Sigmoid colon (tissue), 7 donors: ENCODE measurements around the gene ANXA5. TPM values are rescaled to one million over a fixed set of nuclear protein-coding genes. Genes with fewer than 3 reads are reported as not detected.

Source experiments
- DNase-seq: peaks from one replicate; pipeline ENCODE4 v3.0.0-alpha.2; 2019
- H3K27ac ChIP-seq, 4 donors: fragments of 200-600 bp; sonication (generic); one replicate each; pipeline ENCODE4 v1.5.1; 2016 to 2019; ENCODE audit warnings: mild to moderate bottlenecking in 1 of 4
- H3K27me3 ChIP-seq, 3 donors: fragments of 200-600 bp; sonication (generic); one replicate each; pipeline ENCODE4 v1.5.1; 2019; ENCODE audit warnings: mild to moderate bottlenecking in 1 of 3
- H3K36me3 ChIP-seq, 4 donors: fragments of 200-600 bp; sonication (generic); one replicate each; pipeline ENCODE4 v1.5.1; 2016 to 2019
- H3K4me1 ChIP-seq, 4 donors: fragments of 200-600 bp; sonication (generic); one replicate each; pipeline ENCODE4 v1.5.1; 2017 to 2019
- H3K4me3 ChIP-seq, 4 donors: fragments of 200-600 bp; sonication (generic); one replicate each; pipeline ENCODE4 v1.5.1; 2017 to 2019; ENCODE audit warnings: mild to moderate bottlenecking in 2 of 4, moderate library complexity in 1 of 4
- H3K9me3 ChIP-seq, 4 donors: fragments of 200-600 bp in 3 of 4; sonication (generic) in 3 of 4; one replicate each; pipeline versions ENCODE4 v1.5.1 to v1.6.1; 2013 to 2019
- CTCF ChIP-seq, 4 experiments: fragments of 450-650 bp in 3 of 4; fragments of 200-600 bp in 1 of 4; IDR thresholded peaks; one replicate each; pipeline ENCODE4 v1.5.1; 2016 to 2019; ENCODE audit warnings: antibody characterized with exemption in 4 of 4, mild to moderate bottlenecking in 3 of 4, moderate library complexity in 2 of 4
- EP300 ChIP-seq, 4 donors: sonication (generic); formaldehyde crosslinking; IDR thresholded peaks; one replicate each; pipeline ENCODE4 v1.6.1; 2017; ENCODE audit warnings: antibody characterized with exemption in 4 of 4
- POLR2A ChIP-seq, 2 donors: fragments of 450-650 bp; IDR thresholded peaks; one replicate each; pipeline ENCODE4 v1.6.1; 2016; ENCODE audit warnings: antibody characterized with exemption in 2 of 2, mild to moderate bottlenecking in 2 of 2, moderate library complexity in 2 of 2
- POLR2AphosphoS5 ChIP-seq, 4 donors: sonication (generic); formaldehyde crosslinking; IDR thresholded peaks; one replicate each; pipeline ENCODE4 v1.6.1; 2017; ENCODE audit warnings: antibody characterized with exemption in 4 of 4
- WGBS, 2 donors: extraction: QIAGEN DNeasy Blood & Tissue Kit; methylation state at CpG; one replicate each; pipeline ENCODE4 v1.1.7; 2013; 5-methylcytosine and 5-hydroxymethylcytosine counted together
- intact Hi-C: fragments of 100-400 bp; cut with DNase I; formaldehyde crosslinking; loops from one replicate; pipeline ENCODE4 v1.15.1; 2023
- polyA plus RNA-seq, 3 donors: library from polyadenylated mRNA; stranded (reverse); fragments of 200-250 nt; gene quantifications; one replicate each; pipeline ENCODE4 v1.2.3, GENCODE V29; 2013
- total RNA-seq, 4 donors: library from RNA; depleted of rRNA; stranded (reverse); fragments of >200 nt; gene quantifications; one replicate each; pipeline ENCODE4 v1.1.0, GENCODE V29; 2016
- donor health status: healthy with polysubstance abuse.
- donor health status: Bipolar disorder and iron deficiency.
- donor health status: healthy.

Gene ANXA5
- total and polyA plus RNA-seq, 7 donors: 113 to 224 (median 152) TPM

GRCh38 chr4:121680571-121680970 lies 16.2 kb downstream of the ANXA5 start:
- DNase-seq: no peak
- Histone ChIP-seq H3K36me3 (peaks cover 18 to 96% (median 40%) of the 10 kb centered on the region in 4 donors), H3K9me3 (no peaks in the 10 kb centered on the region), H3K4me1 (peaks cover 0 to 4% (median 0%) of the 10 kb centered on the region in 4 donors), H3K4me3 (no peak overlapping the region), H3K27me3 (no peaks in the 10 kb centered on the region), H3K27ac (no peak overlapping the region)
- no peak for TF ChIP-seq POLR2A (IDR thresholded peaks at IDR 0.05)
- no peak for TF ChIP-seq CTCF (IDR thresholded peaks at IDR 0.05)
- no peak for TF ChIP-seq POLR2AphosphoS5 (IDR thresholded peaks at IDR 0.05)
- no peak for TF ChIP-seq EP300 (IDR thresholded peaks at IDR 0.05)
- WGBS, 2 donors: 91 to 92% methylated on average over 3 of the region's 3 CpGs
- intact Hi-C loops: no loop called here

GRCh38 chr4:121679951-121680350 lies 16.8 kb downstream of the ANXA5 start:
- TF ChIP-seq POLR2AphosphoS5 (IDR thresholded peaks at IDR 0.05) (no peak), POLR2A (IDR thresholded peaks at IDR 0.05) (no peak), EP300 (IDR thresholded peaks at IDR 0.05) (no peak), CTCF (IDR thresholded peaks at IDR 0.05) (no peak)
- Histone ChIP-seq H3K4me3 (no peak overlapping the region), H3K36me3 (peaks cover 18 to 97% (median 39%) of the 10 kb centered on the region in 4 donors), H3K9me3 (no peaks in the 10 kb centered on the region), H3K4me1 (peaks cover 0 to 4% (median 0%) of the 10 kb centered on the region in 4 donors), H3K27me3 (no peaks in the 10 kb centered on the region), H3K27ac (no peak overlapping the region)
- no peak for DNase-seq
- intact Hi-C loops: no loop called here
- 86 to 89% methylated on average over 4 of the region's 4 CpGs for WGBS, 2 donors

GRCh38 chr4:121679267-121679666 lies 17.5 kb downstream of the ANXA5 start:
- Histone ChIP-seq H3K4me1 (no peaks in the 10 kb centered on the region), H3K36me3 (peaks cover 18 to 99% (median 35%) of the 10 kb centered on the region in 4 donors), H3K27ac (no peak overlapping the region), H3K9me3 (no peaks in the 10 kb centered on the region), H3K27me3 (no peaks in the 10 kb centered on the region), H3K4me3 (no peak overlapping the region)
- intact Hi-C loops: no loop called here
- no peak for DNase-seq
- 88 to 89% methylated on average over 3 of the region's 3 CpGs for WGBS, 2 donors
- TF ChIP-seq EP300 (IDR thresholded peaks at IDR 0.05) (no peak), POLR2AphosphoS5 (IDR thresholded peaks at IDR 0.05) (no peak), POLR2A (IDR thresholded peaks at IDR 0.05) (no peak), CTCF (IDR thresholded peaks at IDR 0.05) (no peak)

GRCh38 chr4:121677524-121677923 lies 19.3 kb downstream of the ANXA5 start:
- Histone ChIP-seq H3K27me3 (no peaks in the 10 kb centered on the region), H3K36me3 (peaks cover 18 to 92% (median 39%) of the 10 kb centered on the region in 4 donors), H3K4me1 (no peaks in the 10 kb centered on the region), H3K4me3 (no peak overlapping the region), H3K9me3 (no peaks in the 10 kb centered on the region), H3K27ac (no peak overlapping the region)
- TF ChIP-seq POLR2A (IDR thresholded peaks at IDR 0.05) (no peak), EP300 (IDR thresholded peaks at IDR 0.05) (no peak), POLR2AphosphoS5 (IDR thresholded peaks at IDR 0.05) (no peak), CTCF (IDR thresholded peaks at IDR 0.05) (no peak)
- intact Hi-C loops: no loop called here
- 81 to 82% methylated on average over 1 of the region's 1 CpG for WGBS, 2 donors
- DNase-seq: no peak
